ENCODE data around the gene POU3F1.

GRCh38 chr1:38039331-38040088 lies 7.1 kb downstream of the POU3F1 start:
- TF ChIP-seq EZH2phosphoT487 (IDR thresholded peaks at IDR 0.05) (no peak), CTCF (IDR thresholded peaks at IDR 0.05) (no peak)

Data from neural progenitor cell (in vitro differentiated cells).